ENCODE data around the gene MICAL3.

MICAL3 gene

GRCh38 chr22:17792299-17792698 lies 232.1 kb downstream of the MICAL3 start:
- Histone ChIP-seq H3K4me1 (ENCODE audit: insufficient read depth, low read length, severe bottlenecking) (peaks cover 22% of the 10 kb centered on the region), H3K9me2 (ENCODE audit: low read depth, low read length) (no peaks in the 10 kb centered on the region), H3K9me3 (ENCODE audit: low read length) (no peaks in the 10 kb centered on the region), H3K9ac (ENCODE audit: low read length) (no peak overlapping the region), H3K27me3 (ENCODE audit: insufficient read depth, low read length) (no peaks in the 10 kb centered on the region), H3K36me3 (ENCODE audit: insufficient read depth, low read length) (no peaks in the 10 kb centered on the region), H3K79me2 (ENCODE audit: insufficient read depth, low read length) (no peaks in the 10 kb centered on the region), H3K4me2 (ENCODE audit: low read length) (no peak overlapping the region), H3F3A (ENCODE audit: insufficient read depth, low read length) (no peaks in the 10 kb centered on the region), H2AFZ (ENCODE audit: low read length) (no peak overlapping the region), H4K20me1 (ENCODE audit: insufficient read depth, low read length) (no peaks in the 10 kb centered on the region), H3K27ac (ENCODE audit: low read depth, low read length, poor library complexity, severe bottlenecking) (no peak overlapping the region), H3K4me3 (ENCODE audit: low read depth, low read length, poor library complexity, severe bottlenecking) (no peak overlapping the region)
- TF ChIP-seq EZH2 (IDR thresholded peaks at IDR 0.05; ENCODE audit: borderline replicate concordance, low read length), result no peak
- peak; percentile 42; the same call in 1 of the 2 replicates for TF ChIP-seq CTCF (IDR thresholded peaks at IDR 0.05; ENCODE audit: low read length)

- H3K27ac ChIP-seq (ENCODE audit: low read depth, low read length, poor library complexity, severe bottlenecking), result no peak overlapping the region
- no peaks in the 10 kb centered on the region for H4K20me1 ChIP-seq (ENCODE audit: insufficient read depth, low read length)
- H3F3A ChIP-seq (ENCODE audit: insufficient read depth, low read length), result no peaks in the 10 kb centered on the region
- H3K4me3 ChIP-seq (ENCODE audit: low read depth, low read length, poor library complexity, severe bottlenecking), result no peak overlapping the region
- no peaks in the 10 kb centered on the region for H3K9me3 ChIP-seq (ENCODE audit: low read length)
- H2AFZ ChIP-seq (ENCODE audit: low read length), result no peak overlapping the region
- H3K9ac ChIP-seq (ENCODE audit: low read length), result no peak overlapping the region
- H3K27me3 ChIP-seq (ENCODE audit: insufficient read depth, low read length), result no peaks in the 10 kb centered on the region
- TF ChIP-seq CTCF (IDR thresholded peaks at IDR 0.05; ENCODE audit: low read length), result no peak
- TF ChIP-seq EZH2 (IDR thresholded peaks at IDR 0.05; ENCODE audit: borderline replicate concordance, low read length), result no peak
- H3K4me2 ChIP-seq (ENCODE audit: low read length), result no peak overlapping the region
- no peaks in the 10 kb centered on the region for H3K9me2 ChIP-seq (ENCODE audit: low read depth, low read length)
- H3K36me3 ChIP-seq (ENCODE audit: insufficient read depth, low read length), result no peaks in the 10 kb centered on the region
- H3K79me2 ChIP-seq (ENCODE audit: insufficient read depth, low read length), result no peaks in the 10 kb centered on the region
- peaks cover 13% of the 10 kb centered on the region for H3K4me1 ChIP-seq (ENCODE audit: insufficient read depth, low read length, severe bottlenecking)
Observed at GRCh38 chr22:17791196-17791595, 233.2 kb downstream of the MICAL3 start.

GRCh38 chr22:17789379-17790200 lies 234.8 kb downstream of the MICAL3 start:
- Histone ChIP-seq H3K27ac (ENCODE audit: low read depth, low read length, poor library complexity, severe bottlenecking) (no peak overlapping the region), H3K4me3 (ENCODE audit: low read depth, low read length, poor library complexity, severe bottlenecking) (no peak overlapping the region), H3K9ac (ENCODE audit: low read length) (no peak overlapping the region), H3K36me3 (ENCODE audit: insufficient read depth, low read length) (no peaks in the 10 kb centered on the region), H3F3A (ENCODE audit: insufficient read depth, low read length) (no peaks in the 10 kb centered on the region), H3K79me2 (ENCODE audit: insufficient read depth, low read length) (no peaks in the 10 kb centered on the region), H2AFZ (ENCODE audit: low read length) (no peak overlapping the region), H3K27me3 (ENCODE audit: insufficient read depth, low read length) (no peaks in the 10 kb centered on the region), H3K9me3 (ENCODE audit: low read length) (no peaks in the 10 kb centered on the region), H3K4me1 (ENCODE audit: insufficient read depth, low read length, severe bottlenecking) (peaks cover 3% of the 10 kb centered on the region), H3K4me2 (ENCODE audit: low read length) (no peak overlapping the region), H3K9me2 (ENCODE audit: low read depth, low read length) (no peaks in the 10 kb centered on the region), H4K20me1 (ENCODE audit: insufficient read depth, low read length) (no peaks in the 10 kb centered on the region)
- TF ChIP-seq EZH2 (IDR thresholded peaks at IDR 0.05; ENCODE audit: borderline replicate concordance, low read length) (no peak), CTCF (IDR thresholded peaks at IDR 0.05; ENCODE audit: low read length) (no peak)
